HepG2 (cell line): ENCODE data around the gene QSOX1. TPM values are rescaled to one million over a fixed set of nuclear protein-coding genes. Genes with fewer than 3 reads are reported as not detected.

Experiments
- ATAC-seq: fragments of 200-7000 bp; cut with Tn5 transposase; 3 replicates; pipeline ENCODE4 v1.9.1; 2020; ENCODE audit warnings: mild to moderate bottlenecking, moderate library complexity
- BruUV-seq: library from RNA; stranded (reverse); fragments of 400-500 nt; replicated peaks from 2 replicates; lab custom pipeline; 2021; lab: Mats Ljungman, UMichigan
- CTCF ChIA-PET: fragments of 300-600 bp; formaldehyde crosslinking; extraction: SDS; loops from one replicate; lab custom pipeline; 2021; ENCODE audit warnings: low total read pairs, inconsistent platforms, low intra/inter-chr PET ratio; lab: Yijun Ruan, JAX
- POLR2A ChIA-PET: fragments of 350-600 bp; sonication (Branson Sonifier 250); formaldehyde crosslinking; loops from one replicate; lab custom pipeline; 2020; ENCODE audit warnings: antibody characterized with exemption, inconsistent platforms; lab: Yijun Ruan, JAX
- DNase-seq: peaks from one replicate; pipeline ENCODE4 v3.0.0-alpha.2; 2015; ENCODE audit warnings: low spot score
- FAIRE-seq: peaks from 3 replicates; lab custom pipeline; 2011; peaks lifted over from hg19 to GRCh38; lab: Jason Lieb, UNC
- H2AFZ ChIP-seq: one replicate; pipeline ENCODE4 v1.6.1; 2011; ENCODE audit warnings: low read length, inconsistent platforms
- H3K27ac ChIP-seq: fragments of 300-600 bp; 3 replicates; pipeline ENCODE4 v1.8.0; 2011; ENCODE audit warnings: mixed run types, mild to moderate bottlenecking, mixed read lengths, low read length, inconsistent platforms; ENCODE audit not compliant: insufficient read depth; ENCODE audit errors: extremely low read length
- H3K27me3 ChIP-seq, 2 experiments: fragments of 200-600 bp in 1 of 2; 2 replicates in 1 of 2; 3 replicates in 1 of 2; pipeline versions ENCODE4 v1.6.0 to v1.8.0; 2011; ENCODE audit warnings: low read length in 2 of 2, mild to moderate bottlenecking in 2 of 2, moderate library complexity in 2 of 2, inconsistent platforms in 1 of 2; ENCODE audit not compliant: insufficient read depth in 2 of 2, control insufficient read depth in 1 of 2
- H3K36me3 ChIP-seq, 2 experiments: fragments of 200-600 bp in 1 of 2; replicated peaks in 1 of 2; 2 replicates in 1 of 2; 3 replicates in 1 of 2; pipeline versions ENCODE4 v1.5.1 to v1.8.0; 2011; ENCODE audit warnings: low read length in 2 of 2, inconsistent platforms in 1 of 2; ENCODE audit not compliant: insufficient read depth in 2 of 2, control insufficient read depth in 1 of 2
- H3K4me1 ChIP-seq: 2 replicates; pipeline ENCODE4 v1.5.1; 2012; ENCODE audit warnings: low read length, inconsistent platforms; ENCODE audit not compliant: insufficient read depth
- H3K4me2 ChIP-seq: 2 replicates; pipeline ENCODE4 v1.6.0; 2011; ENCODE audit warnings: low read depth, low read length, inconsistent platforms
- H3K4me3 ChIP-seq, 3 experiments: fragments of 200-600 bp in 1 of 3; sonication (generic), shearing (Covaris generic) in 1 of 3; replicated peaks in 1 of 3; 2 replicates each; pipeline ENCODE4 v1.5.1; 2011 to 2016; ENCODE audit warnings: low read length in 3 of 3, inconsistent platforms in 2 of 3, low read depth in 2 of 3, mild to moderate bottlenecking in 2 of 3, control low read depth in 1 of 3, mixed read lengths in 1 of 3; ENCODE audit not compliant: insufficient read depth in 1 of 3
- H3K79me2 ChIP-seq: one replicate; pipeline ENCODE4 v1.6.1; 2011; ENCODE audit warnings: low read length, inconsistent platforms; ENCODE audit not compliant: insufficient read depth
- H3K9ac ChIP-seq: 2 replicates; pipeline ENCODE4 v1.6.0; 2011; ENCODE audit warnings: mild to moderate bottlenecking, low read depth, low read length, inconsistent platforms; ENCODE audit not compliant: insufficient read depth
- H3K9me3 ChIP-seq: 2 replicates; pipeline ENCODE4 v1.5.1; 2012; ENCODE audit warnings: mild to moderate bottlenecking, low read length
- H4K20me1 ChIP-seq: 2 replicates; pipeline ENCODE4 v1.6.0; 2011; ENCODE audit warnings: inconsistent platforms, mild to moderate bottlenecking, low read length, moderate library complexity; ENCODE audit not compliant: insufficient read depth
- ARNTL ChIP-seq: sonication (generic); formaldehyde crosslinking; IDR thresholded peaks from 2 replicates; pipeline ENCODE4 v1.4.0; 2020; ENCODE audit warnings: mild to moderate bottlenecking, missing genetic modification reagents
- CBFB ChIP-seq: sonication (generic); formaldehyde crosslinking; IDR thresholded peaks from 2 replicates; pipeline ENCODE4 v1.4.0; 2020; ENCODE audit warnings: missing genetic modification reagents
- HDAC2 ChIP-seq: sonication (generic); formaldehyde crosslinking; IDR thresholded peaks from 2 replicates; pipeline ENCODE4 v1.4.0; 2020; ENCODE audit warnings: missing genetic modification reagents
- IRF1 ChIP-seq: sonication (generic); formaldehyde crosslinking; IDR thresholded peaks from 2 replicates; pipeline ENCODE4 v1.4.0; 2020; ENCODE audit warnings: low read depth, mild to moderate bottlenecking, missing genetic modification reagents
- KMT2B ChIP-seq: IDR thresholded peaks from 2 replicates; pipeline ENCODE4 v1.6.1; 2016; ENCODE audit warnings: missing genetic modification reagents, missing compliant biosample characterization
- LBX2 ChIP-seq: sonication (generic); formaldehyde crosslinking; IDR thresholded peaks from 2 replicates; pipeline ENCODE4 v1.5.0; 2020; ENCODE audit warnings: missing genetic modification reagents, mild to moderate bottlenecking, borderline replicate concordance
- MAFK ChIP-seq, 2 experiments: IDR thresholded peaks in 1 of 2; conservative IDR thresholded peaks in 1 of 2; 2 replicates each; pipeline ENCODE4 v1.6.1; 2011; ENCODE audit warnings: improper control_type of control experiment in 2 of 2, low read length in 2 of 2
- MLLT10 ChIP-seq: sonication (generic); formaldehyde crosslinking; IDR thresholded peaks from 2 replicates; pipeline ENCODE4 v1.4.0; 2020; ENCODE audit warnings: missing genetic modification reagents
- PHF5A ChIP-seq: IDR thresholded peaks from one replicate; pipeline ENCODE4 v1.6.1; 2018; ENCODE audit warnings: low read depth, missing genetic modification reagents; ENCODE audit not compliant: unreplicated experiment
- RAD51 ChIP-seq: fragments of 450-650 bp; IDR thresholded peaks from 2 replicates; pipeline ENCODE4 v1.6.1; 2016; ENCODE audit warnings: borderline replicate concordance
- RARA ChIP-seq: IDR thresholded peaks from 2 replicates; pipeline ENCODE4 v1.6.1; 2016; ENCODE audit warnings: missing genetic modification reagents, missing compliant biosample characterization
- SMAD1 ChIP-seq: sonication (generic); formaldehyde crosslinking; IDR thresholded peaks from 2 replicates; pipeline ENCODE4 v1.4.0; 2020; ENCODE audit warnings: missing genetic modification reagents, low read depth, mild to moderate bottlenecking, borderline replicate concordance
- ZNF614 ChIP-seq: IDR thresholded peaks from 2 replicates; pipeline ENCODE4 v1.6.1; 2018; ENCODE audit warnings: missing biosample characterization, missing genetic modification reagents, inconsistent platforms, borderline replicate concordance
- WGBS: methylation state at CpG from one replicate; pipeline ENCODE4 v1.1.6; 2017; ENCODE audit warnings: low lambda C conversion rate; 5-methylcytosine and 5-hydroxymethylcytosine counted together
- in situ Hi-C: cut with HindIII; loops from 2 replicates; pipeline ENCODE4 v1.10.0; 2017; ENCODE audit warnings: low pct_unique_long_range_greater_than_20kb; ENCODE audit not compliant: extremely low pct_ligation_motif_present
- intact Hi-C: fragments of 100-400 bp; cut with micrococcal nuclease; formaldehyde crosslinking; loops from one replicate; pipeline ENCODE4 v1.10.0; 2022; ENCODE audit not compliant: unreplicated experiment
- polyA plus RNA-seq, 8 experiments: library from polyadenylated mRNA; depleted of rRNA in 3 of 8; stranded (reverse) in 7 of 8; unstranded in 1 of 8; fragments of >200 nt; fragmentation: Illumina TruSeq in 4 of 8; extraction: Trizol in 4 of 8; gene quantifications; 2 replicates each; pipeline versions ENCODE4 v1.2.1 to v1.2.3, GENCODE V29; 2011 to 2016; ENCODE audit warnings: low read depth in 4 of 8, missing spikeins in 1 of 8, mixed read lengths in 1 of 8; ENCODE audit not compliant: insufficient read depth in 1 of 8
- total RNA-seq, 5 experiments: library from RNA; depleted of rRNA; stranded (reverse); fragments of >200 nt; fragmentation: Illumina TruSeq; extraction: Trizol; gene quantifications; 2 replicates each; pipeline ENCODE4 v1.2.3, GENCODE V29; 2016; ENCODE audit warnings: low read depth in 1 of 5

QSOX1 gene
- total and polyA plus RNA-seq, 2 of the 13 experiments (the other 11 are each of a cell fraction or from before 2014, with no cell fraction given), result 6.8 to 40.2 TPM

GRCh38 chr1:180186831-180187230 is 32.2 kb downstream of the QSOX1 start:
- Histone ChIP-seq H3K27me3 (no peaks in the 10 kb centered on the region), H4K20me1 (no peaks in the 10 kb centered on the region), H3K4me2 (no peak overlapping the region), H3K9me3 (no peaks in the 10 kb centered on the region), H3K27ac (no peak overlapping the region), H3K79me2 (no peaks in the 10 kb centered on the region), H3K4me1 (no peaks in the 10 kb centered on the region), H3K36me3 (no peaks in the 10 kb centered on the region), H3K9ac (no peak overlapping the region), H2AFZ (no peak overlapping the region), H3K4me3 (no peak overlapping the region)
- CTCF ChIA-PET, result interaction anchor here (1.2 to 3.3 kb wide), 2 partner anchors 66 to 229 kb away, joined by 3 to 24 read pairs; no protein-coding TSS in a partner anchor
- BruUV-seq, result no TSS peak
- peak in 1 of 2 experiments; percentile 32; a peak in 2 of 4 replicates for TF ChIP-seq MAFK (conservative IDR thresholded peaks at IDR 0.05 in 1 of 2, IDR thresholded peaks at IDR 0.05 in 1 of 2; ENCODE audit: low read length in 2 of 2)
- no peak for TF ChIP-seq ARNTL (CRISPR knock-in tag)
- no peak for FAIRE-seq
- POLR2A ChIA-PET, result no interaction called here
- no peak for ATAC-seq
- intact Hi-C loops, result loop anchor here (10.0 kb wide), 1 partner anchor 58 kb away; no protein-coding TSS in a partner anchor
- 69% methylated on average over 6 of the region's 8 CpGs for WGBS
- no peak for DNase-seq
- in situ Hi-C loops, result loop anchor here (5.0 to 10.0 kb wide), 3 partner anchors 78 to 300 kb away; no protein-coding TSS in a partner anchor

GRCh38 chr1:180187626-180188025 is 33.0 kb downstream of the QSOX1 start:
- Histone ChIP-seq H3K27me3 (no peaks in the 10 kb centered on the region), H4K20me1 (no peaks in the 10 kb centered on the region), H3K9ac (no peak overlapping the region), H2AFZ (no peak overlapping the region), H3K4me1 (no peaks in the 10 kb centered on the region), H3K27ac (no peak overlapping the region), H3K36me3 (no peaks in the 10 kb centered on the region), H3K4me2 (no peak overlapping the region), H3K9me3 (no peaks in the 10 kb centered on the region), H3K4me3 (no peak overlapping the region), H3K79me2 (no peaks in the 10 kb centered on the region)
- DNase-seq (no peak), FAIRE-seq (no peak), ATAC-seq (no peak)
- ChIA-PET CTCF (interaction anchor here (1.6 to 3.3 kb wide), 3 partner anchors 228 to 295 kb away, joined by 8 to 24 read pairs (median 9); no protein-coding TSS in a partner anchor), POLR2A (no interaction called here)
- in situ Hi-C loops (loop anchor here (5.0 to 10.0 kb wide), 3 partner anchors 77 to 300 kb away; no protein-coding TSS in a partner anchor), intact Hi-C loops (loop anchor here (1.0 to 10.0 kb wide), 3 partner anchors 57 to 291 kb away; no protein-coding TSS in a partner anchor)
- no TSS peak for BruUV-seq
- WGBS, result 51% methylated on average over 5 of the region's 5 CpGs
- no peak for TF ChIP-seq RARA (CRISPR knock-in tag)
- no peak for TF ChIP-seq MLLT10 (CRISPR knock-in tag)
- TF ChIP-seq HDAC2, result no peak
- no peak for TF ChIP-seq LBX2 (CRISPR knock-in tag)
- TF ChIP-seq SMAD1 (CRISPR knock-in tag), result no peak
- TF ChIP-seq PHF5A, result no peak
- TF ChIP-seq RAD51, result no peak
- no peak for TF ChIP-seq CBFB (CRISPR knock-in tag)
- no peak for TF ChIP-seq ZNF614 (CRISPR knock-in tag)
- TF ChIP-seq KMT2B (CRISPR knock-in tag), result no peak
- TF ChIP-seq IRF1, result no peak
